B cell (primary cell): ENCODE measurements around the gene LRRC14B.

Source experiments
- EZH2 ChIP-seq: IDR thresholded peaks from 2 replicates; pipeline ENCODE4 v1.6.1; 2012; ENCODE audit warnings: borderline replicate concordance, low read depth, mild to moderate bottlenecking, moderate library complexity, low read length; ENCODE audit not compliant: insufficient read depth, poor library complexity, severe bottlenecking
- TF ChIP-seq, protein P1 (sequence below): fragments of 200-600 bp; IDR thresholded peaks from one replicate; pipeline ENCODE4 v1.8.0; 2022; ENCODE audit warnings: antibody characterized with exemption, mild to moderate bottlenecking

GRCh38 chr5:213803-214395 lies 22.6 kb downstream of the LRRC14B start:
- TF ChIP-seq, protein P1, sequence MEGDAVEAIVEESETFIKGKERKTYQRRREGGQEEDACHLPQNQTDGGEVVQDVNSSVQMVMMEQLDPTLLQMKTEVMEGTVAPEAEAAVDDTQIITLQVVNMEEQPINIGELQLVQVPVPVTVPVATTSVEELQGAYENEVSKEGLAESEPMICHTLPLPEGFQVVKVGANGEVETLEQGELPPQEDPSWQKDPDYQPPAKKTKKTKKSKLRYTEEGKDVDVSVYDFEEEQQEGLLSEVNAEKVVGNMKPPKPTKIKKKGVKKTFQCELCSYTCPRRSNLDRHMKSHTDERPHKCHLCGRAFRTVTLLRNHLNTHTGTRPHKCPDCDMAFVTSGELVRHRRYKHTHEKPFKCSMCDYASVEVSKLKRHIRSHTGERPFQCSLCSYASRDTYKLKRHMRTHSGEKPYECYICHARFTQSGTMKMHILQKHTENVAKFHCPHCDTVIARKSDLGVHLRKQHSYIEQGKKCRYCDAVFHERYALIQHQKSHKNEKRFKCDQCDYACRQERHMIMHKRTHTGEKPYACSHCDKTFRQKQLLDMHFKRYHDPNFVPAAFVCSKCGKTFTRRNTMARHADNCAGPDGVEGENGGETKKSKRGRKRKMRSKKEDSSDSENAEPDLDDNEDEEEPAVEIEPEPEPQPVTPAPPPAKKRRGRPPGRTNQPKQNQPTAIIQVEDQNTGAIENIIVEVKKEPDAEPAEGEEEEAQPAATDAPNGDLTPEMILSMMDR = no peak
- no peak for TF ChIP-seq EZH2
